OCI-LY1 (cell line): ENCODE results near the gene SLC6A2.

ENCODE experiments used
- CTCF ChIP-seq: fragments of 200-600 bp; sonication (generic), shearing (Covaris generic); IDR thresholded peaks from 2 replicates; pipeline ENCODE4 v1.5.1; 2017; ENCODE audit warnings: mild to moderate bottlenecking, antibody characterized with exemption, low read length, moderate library complexity, mixed read lengths
- EZH2 ChIP-seq: fragments of 200-600 bp; sonication (generic), shearing (Covaris generic); IDR thresholded peaks from 2 replicates; pipeline ENCODE4 v1.8.0; 2017; ENCODE audit warnings: borderline replicate concordance, mixed run types, mild to moderate bottlenecking, antibody characterized with exemption, low read length, moderate library complexity, mixed read lengths

GRCh38 chr16:55703003-55704001 is 47.5 kb downstream of the SLC6A2 start:
- TF ChIP-seq CTCF (peak; percentile 48; the same call in 1 of the 2 replicates), EZH2 (no peak)
